ENCODE data around the gene LRCH1.
A peak's percentile ranks its signal among the peaks of the same experiment; 100 is the strongest.

The LRCH1 gene

DNA sequence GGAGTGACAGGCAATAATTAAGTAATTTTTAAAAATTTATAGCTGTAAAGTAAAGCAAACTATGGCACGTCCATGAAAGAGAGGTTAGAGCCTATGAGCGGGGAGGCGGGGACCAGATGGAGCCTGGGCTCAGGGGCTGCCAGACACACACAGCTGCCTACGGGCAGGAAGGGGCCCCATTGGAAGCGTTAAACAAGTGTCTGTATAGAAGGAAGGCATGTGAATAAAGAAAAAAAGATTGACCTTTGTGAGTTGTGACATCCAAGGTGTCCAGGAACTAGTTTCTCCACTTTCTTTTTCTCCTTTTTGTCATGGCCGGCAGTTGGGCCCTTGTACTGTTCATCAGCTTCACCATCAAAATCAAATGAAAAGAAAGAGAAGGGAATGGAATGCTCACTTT, 56.8 kb downstream of the LRCH1 start:
- Histone ChIP-seq H3K27ac (no peak overlapping the region), H3K4me3 (no peak overlapping the region)
- no peak for DNase-seq (ENCODE audit: low spot score)
- TF ChIP-seq, protein P1, sequence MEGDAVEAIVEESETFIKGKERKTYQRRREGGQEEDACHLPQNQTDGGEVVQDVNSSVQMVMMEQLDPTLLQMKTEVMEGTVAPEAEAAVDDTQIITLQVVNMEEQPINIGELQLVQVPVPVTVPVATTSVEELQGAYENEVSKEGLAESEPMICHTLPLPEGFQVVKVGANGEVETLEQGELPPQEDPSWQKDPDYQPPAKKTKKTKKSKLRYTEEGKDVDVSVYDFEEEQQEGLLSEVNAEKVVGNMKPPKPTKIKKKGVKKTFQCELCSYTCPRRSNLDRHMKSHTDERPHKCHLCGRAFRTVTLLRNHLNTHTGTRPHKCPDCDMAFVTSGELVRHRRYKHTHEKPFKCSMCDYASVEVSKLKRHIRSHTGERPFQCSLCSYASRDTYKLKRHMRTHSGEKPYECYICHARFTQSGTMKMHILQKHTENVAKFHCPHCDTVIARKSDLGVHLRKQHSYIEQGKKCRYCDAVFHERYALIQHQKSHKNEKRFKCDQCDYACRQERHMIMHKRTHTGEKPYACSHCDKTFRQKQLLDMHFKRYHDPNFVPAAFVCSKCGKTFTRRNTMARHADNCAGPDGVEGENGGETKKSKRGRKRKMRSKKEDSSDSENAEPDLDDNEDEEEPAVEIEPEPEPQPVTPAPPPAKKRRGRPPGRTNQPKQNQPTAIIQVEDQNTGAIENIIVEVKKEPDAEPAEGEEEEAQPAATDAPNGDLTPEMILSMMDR (IDR thresholded peaks at IDR 0.05), result no peak

DNA sequence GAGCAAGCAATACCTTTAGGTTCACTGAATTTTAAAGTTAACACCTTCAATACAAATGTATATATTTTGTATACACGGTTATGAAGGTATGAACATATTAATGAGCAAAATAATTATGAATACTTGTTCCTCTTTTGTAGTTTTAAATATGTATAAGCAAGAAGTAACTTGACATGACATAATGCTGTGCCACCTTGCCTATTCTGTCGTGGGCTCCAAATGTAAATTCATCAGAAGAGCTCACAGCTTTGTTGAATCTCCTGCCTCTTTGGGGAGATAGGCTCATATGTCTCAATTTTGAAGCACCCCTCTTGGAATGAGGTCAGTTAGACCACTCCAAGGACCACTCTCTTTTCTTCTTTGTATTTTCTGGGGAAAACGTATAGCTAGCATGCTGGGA, 59.3 kb downstream of the LRCH1 start:
- H3K27ac ChIP-seq, result no peak overlapping the region
- H3K4me3 ChIP-seq, result no peak overlapping the region
- TF ChIP-seq, protein P1 (IDR thresholded peaks at IDR 0.05), result no peak
- no peak for DNase-seq (ENCODE audit: low spot score)

DNA sequence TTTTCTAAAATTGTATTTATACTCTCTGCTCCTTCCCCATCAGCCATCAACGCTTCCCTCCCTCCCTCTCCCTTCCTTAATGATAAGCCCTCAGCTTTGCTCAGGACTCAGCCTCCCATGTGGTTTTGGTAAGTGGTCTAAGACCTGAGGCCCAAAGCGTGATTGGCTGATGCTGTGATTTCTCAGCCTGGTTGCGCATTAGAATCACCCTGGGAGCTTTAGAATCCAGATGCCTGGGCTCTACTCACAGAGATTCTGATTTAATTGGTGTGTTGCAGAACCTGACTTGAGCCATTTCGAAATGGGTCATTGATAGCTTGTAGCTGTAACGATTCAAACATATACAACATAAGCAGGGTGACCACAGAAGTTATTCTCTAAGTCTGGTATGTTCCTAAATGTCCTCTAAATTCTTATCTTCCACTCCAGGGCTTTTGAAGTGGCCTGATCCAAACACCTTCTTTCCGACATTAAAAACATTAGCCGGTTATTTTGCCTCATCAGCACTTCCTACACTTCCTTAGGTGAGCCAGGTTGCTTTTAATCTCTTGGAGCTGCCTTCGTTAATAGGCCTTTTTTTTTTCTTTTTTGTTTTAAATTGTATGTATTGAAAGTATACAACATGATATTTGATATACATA, 60.6 kb downstream of the LRCH1 start:
- TF ChIP-seq, protein P1 (IDR thresholded peaks at IDR 0.05), result no peak
- no peak for DNase-seq (ENCODE audit: low spot score)
- no peak overlapping the region for H3K27ac ChIP-seq
- H3K4me3 ChIP-seq, result no peak overlapping the region

DNA sequence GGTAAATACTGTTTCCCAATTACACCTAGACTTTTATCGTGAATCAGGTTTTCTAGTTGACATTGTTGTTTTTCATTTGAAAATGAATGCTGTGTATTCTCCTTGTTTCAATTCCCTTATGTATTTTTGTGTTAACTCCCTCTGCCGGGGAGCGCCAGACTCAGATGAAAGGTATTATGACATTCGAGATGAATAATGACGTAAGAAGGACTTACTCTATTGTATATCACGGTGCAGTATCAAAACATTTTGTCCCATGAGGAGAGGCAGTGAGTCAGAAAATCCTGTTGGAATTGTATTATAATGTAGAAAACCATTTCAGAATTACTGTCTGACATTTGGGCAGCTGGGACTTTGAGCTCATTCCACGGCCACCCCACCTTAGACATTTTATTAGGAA, 61.6 kb downstream of the LRCH1 start:
- TF ChIP-seq, protein P1 (IDR thresholded peaks at IDR 0.05), result no peak
- Histone ChIP-seq H3K27ac (no peak overlapping the region), H3K4me3 (no peak overlapping the region)
- DNase-seq (ENCODE audit: low spot score), result no peak

DNA sequence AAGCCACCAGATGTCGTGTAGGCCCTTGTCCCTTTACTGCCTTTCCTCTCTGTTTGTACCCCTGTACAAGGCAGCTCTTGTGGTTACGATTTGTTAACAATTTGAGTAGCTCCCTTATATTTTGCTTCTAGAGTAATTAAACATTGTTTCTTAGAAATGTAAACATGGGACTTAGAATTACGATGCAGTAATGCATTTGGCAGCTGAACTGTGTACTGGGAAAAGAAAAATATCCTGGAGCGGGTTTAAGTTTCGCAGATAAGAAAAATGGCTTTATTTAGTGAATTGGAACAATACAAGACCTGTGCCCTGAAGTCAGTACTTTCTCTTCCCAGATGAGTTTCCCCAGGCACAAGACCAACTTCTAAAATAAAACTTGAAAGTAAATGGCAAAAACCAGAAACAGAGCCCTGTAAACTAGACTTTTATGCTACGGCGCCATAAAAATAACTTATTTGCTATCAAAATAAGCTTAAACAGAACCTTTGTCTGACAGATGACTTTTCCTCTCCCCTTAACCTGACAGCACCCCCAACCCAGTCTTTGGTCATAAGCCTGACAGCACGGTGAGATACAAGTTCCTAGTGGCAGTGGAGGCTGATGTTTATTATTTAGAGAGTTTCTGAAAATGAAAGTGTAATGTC, 63.0 kb downstream of the LRCH1 start:
- DNase-seq (ENCODE audit: low spot score), result no peak
- Histone ChIP-seq H3K27ac (peak overlapping the region; percentile 49 to 66), H3K4me3 (peak overlapping the region; percentile 53)
- TF ChIP-seq, protein P1 (IDR thresholded peaks at IDR 0.05), result no peak

DNA sequence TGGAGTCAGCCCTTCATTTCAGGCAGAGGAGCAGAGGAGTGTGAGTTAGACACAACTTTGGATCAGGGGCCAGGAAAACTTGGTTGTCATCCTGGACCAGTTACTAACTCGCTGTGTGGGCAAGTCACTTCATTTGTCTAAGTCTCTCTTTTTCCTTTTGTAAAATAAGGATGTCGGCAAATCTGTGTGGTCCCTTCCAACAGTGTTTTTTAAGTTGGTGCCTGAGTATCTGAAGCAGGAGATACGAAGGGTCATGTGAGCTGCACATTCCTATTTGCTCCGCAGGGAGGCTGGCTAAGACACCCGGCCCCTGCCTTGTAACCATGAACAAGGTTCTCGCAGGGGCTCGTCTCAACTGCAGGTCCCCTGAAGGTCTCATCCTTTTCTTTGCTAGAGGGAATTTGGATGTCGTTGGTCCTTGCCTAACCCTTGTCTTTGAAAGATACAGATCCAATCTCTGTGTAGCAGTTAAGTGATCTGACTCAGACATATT, 64.3 kb downstream of the LRCH1 start:
- no peak for DNase-seq (ENCODE audit: low spot score)
- Histone ChIP-seq H3K4me3 (peak overlapping the region; percentile 29), H3K27ac (peak overlapping the region in 1 of 2 donors; percentile 66)
- TF ChIP-seq, protein P1 (IDR thresholded peaks at IDR 0.05), result no peak

DNA sequence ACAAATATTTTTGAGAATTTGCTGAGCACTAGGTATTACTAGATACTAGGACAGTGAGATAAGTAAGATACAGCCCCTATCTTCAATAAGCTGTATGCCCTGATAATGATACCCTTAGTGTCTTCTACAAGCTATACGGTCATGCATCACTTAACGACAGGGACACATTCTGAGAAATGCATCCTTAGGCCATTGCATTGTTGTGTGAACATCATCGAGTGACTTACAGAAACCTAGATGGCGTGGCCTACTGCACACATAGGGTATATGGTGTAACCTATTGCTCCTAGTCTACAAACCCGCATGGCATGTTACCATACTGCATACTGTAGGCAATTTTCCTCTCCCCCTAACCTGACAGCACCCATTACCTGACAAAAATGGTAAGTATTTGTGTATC, 64.9 kb downstream of the LRCH1 start:
- Histone ChIP-seq H3K27ac (no peak overlapping the region), H3K4me3 (no peak overlapping the region)
- no peak for DNase-seq (ENCODE audit: low spot score)
- TF ChIP-seq, protein P1 (IDR thresholded peaks at IDR 0.05), result no peak

All from coronary artery (tissue), 2 donors.